Measurements from ENCODE around the gene ASIC3. TPM values are rescaled to one million over a fixed set of nuclear protein-coding genes. Genes with fewer than 3 reads are reported as not detected.

The ASIC3 gene
- total and polyA plus RNA-seq, 2 experiments from 2014 or later = 2.1 to 4.5 TPM

DNA sequence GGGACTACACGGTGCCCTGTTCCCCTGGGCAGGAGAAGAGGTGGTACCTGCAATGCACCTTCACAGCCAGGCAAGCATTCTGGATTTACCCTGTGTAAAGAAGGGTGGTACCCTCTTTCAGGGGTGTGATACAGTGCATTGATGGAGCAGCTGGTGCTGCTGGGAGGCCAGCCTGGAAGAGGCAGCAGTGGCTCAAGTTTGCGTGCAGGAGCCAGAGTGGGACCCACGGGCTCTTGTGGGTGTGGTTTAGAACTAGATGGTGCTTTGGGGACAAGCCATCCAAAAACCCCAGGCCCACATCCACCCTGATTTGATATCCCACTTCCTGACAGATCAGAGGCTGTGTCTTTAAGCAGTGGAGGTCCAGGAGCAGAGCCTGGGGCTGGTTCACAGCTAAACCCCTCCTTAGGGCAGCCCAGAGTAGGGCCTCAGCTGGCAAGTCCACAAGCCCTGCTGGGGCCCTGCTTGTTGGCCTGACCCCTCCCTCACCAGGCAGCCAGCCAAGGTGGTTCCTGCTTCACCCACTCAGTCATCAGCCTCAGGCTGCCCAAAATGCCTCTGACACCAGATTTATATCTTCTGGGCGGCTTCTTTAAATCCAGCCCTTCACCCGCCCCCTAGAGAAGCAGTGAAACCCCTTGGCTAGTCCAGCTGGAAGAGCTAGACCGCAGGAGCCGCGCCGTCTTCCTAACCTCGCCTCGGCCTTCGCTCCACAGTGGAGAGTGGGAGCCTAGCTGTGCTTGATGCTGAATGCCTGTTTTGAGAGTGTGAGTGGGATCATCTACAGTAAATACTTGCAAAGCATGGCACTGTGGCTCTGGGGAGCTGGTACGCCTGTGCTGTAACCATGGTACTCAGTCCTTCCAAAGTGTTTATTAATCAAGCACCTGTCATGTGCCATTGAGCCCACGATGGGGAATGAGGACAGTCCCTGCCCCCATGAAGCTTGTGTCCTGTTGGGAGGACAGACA is 1.4 kb upstream of the ASIC3 start:
- Histone ChIP-seq H2AFZ (no peak overlapping the region), H3K4me3 (no peak overlapping the region), H3K4me1 (ENCODE audit: insufficient read depth) (peaks cover 8% of the 10 kb centered on the region), H3K9me2 (replicated peaks; ENCODE audit: insufficient read depth) (no peaks in the 10 kb centered on the region), H3K4me2 (peak overlapping the region; percentile 37), H3K36me3 (replicated peaks; ENCODE audit: insufficient read depth, low read depth) (no peaks in the 10 kb centered on the region), H4K20me1 (ENCODE audit: insufficient read depth, poor library complexity, severe bottlenecking) (no peaks in the 10 kb centered on the region), H3K9me3 (ENCODE audit: low read depth) (no peaks in the 10 kb centered on the region), H3K79me2 (no peaks in the 10 kb centered on the region), H3K27ac (peak overlapping the region; percentile 27), H3K27me3 (no peaks in the 10 kb centered on the region)
- peak; percentile 50 for DNase-seq (ENCODE audit: low spot score)
- WGBS (ENCODE audit: low lambda C conversion rate, missing lambda C conversion rate) = 67% methylated on average over 14 of the region's 14 CpGs
- TF ChIP-seq EZH2phosphoT487 (IDR thresholded peaks at IDR 0.05; ENCODE audit: low read depth, severe bottlenecking, unreplicated experiment) = no peak
- TF ChIP-seq, protein P1, sequence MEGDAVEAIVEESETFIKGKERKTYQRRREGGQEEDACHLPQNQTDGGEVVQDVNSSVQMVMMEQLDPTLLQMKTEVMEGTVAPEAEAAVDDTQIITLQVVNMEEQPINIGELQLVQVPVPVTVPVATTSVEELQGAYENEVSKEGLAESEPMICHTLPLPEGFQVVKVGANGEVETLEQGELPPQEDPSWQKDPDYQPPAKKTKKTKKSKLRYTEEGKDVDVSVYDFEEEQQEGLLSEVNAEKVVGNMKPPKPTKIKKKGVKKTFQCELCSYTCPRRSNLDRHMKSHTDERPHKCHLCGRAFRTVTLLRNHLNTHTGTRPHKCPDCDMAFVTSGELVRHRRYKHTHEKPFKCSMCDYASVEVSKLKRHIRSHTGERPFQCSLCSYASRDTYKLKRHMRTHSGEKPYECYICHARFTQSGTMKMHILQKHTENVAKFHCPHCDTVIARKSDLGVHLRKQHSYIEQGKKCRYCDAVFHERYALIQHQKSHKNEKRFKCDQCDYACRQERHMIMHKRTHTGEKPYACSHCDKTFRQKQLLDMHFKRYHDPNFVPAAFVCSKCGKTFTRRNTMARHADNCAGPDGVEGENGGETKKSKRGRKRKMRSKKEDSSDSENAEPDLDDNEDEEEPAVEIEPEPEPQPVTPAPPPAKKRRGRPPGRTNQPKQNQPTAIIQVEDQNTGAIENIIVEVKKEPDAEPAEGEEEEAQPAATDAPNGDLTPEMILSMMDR (IDR thresholded peaks at IDR 0.05; ENCODE audit: poor library complexity) = no peak
- no peak for TF ChIP-seq EZH2 (IDR thresholded peaks at IDR 0.05; ENCODE audit: borderline replicate concordance)

DNA sequence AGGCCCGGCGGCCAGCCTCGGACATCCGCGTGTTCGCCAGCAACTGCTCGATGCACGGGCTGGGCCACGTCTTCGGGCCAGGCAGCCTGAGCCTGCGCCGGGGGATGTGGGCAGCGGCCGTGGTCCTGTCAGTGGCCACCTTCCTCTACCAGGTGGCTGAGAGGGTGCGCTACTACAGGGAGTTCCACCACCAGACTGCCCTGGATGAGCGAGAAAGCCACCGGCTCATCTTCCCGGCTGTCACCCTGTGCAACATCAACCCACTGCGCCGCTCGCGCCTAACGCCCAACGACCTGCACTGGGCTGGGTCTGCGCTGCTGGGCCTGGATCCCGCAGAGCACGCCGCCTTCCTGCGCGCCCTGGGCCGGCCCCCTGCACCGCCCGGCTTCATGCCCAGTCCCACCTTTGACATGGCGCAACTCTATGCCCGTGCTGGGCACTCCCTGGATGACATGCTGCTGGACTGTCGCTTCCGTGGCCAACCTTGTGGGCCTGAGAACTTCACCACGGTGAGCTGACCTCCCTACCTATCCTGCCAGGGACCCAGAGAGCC is 656 bp downstream of the ASIC3 start:
- WGBS (ENCODE audit: low lambda C conversion rate, missing lambda C conversion rate) = 94% methylated on average over 37 of the region's 38 CpGs
- Histone ChIP-seq H2AFZ (no peak overlapping the region), H3K4me1 (ENCODE audit: insufficient read depth) (peaks cover 8% of the 10 kb centered on the region), H3K36me3 (replicated peaks; ENCODE audit: insufficient read depth, low read depth) (no peaks in the 10 kb centered on the region), H3K9me2 (replicated peaks; ENCODE audit: insufficient read depth) (no peaks in the 10 kb centered on the region), H3K4me2 (no peak overlapping the region), H3K27me3 (no peaks in the 10 kb centered on the region), H3K79me2 (no peaks in the 10 kb centered on the region), H3K4me3 (no peak overlapping the region), H3K27ac (no peak overlapping the region), H3K9me3 (ENCODE audit: low read depth) (no peaks in the 10 kb centered on the region), H4K20me1 (ENCODE audit: insufficient read depth, poor library complexity, severe bottlenecking) (no peaks in the 10 kb centered on the region)
- DNase-seq (ENCODE audit: low spot score) = no peak
- TF ChIP-seq EZH2 (IDR thresholded peaks at IDR 0.05; ENCODE audit: borderline replicate concordance) = no peak

DNA sequence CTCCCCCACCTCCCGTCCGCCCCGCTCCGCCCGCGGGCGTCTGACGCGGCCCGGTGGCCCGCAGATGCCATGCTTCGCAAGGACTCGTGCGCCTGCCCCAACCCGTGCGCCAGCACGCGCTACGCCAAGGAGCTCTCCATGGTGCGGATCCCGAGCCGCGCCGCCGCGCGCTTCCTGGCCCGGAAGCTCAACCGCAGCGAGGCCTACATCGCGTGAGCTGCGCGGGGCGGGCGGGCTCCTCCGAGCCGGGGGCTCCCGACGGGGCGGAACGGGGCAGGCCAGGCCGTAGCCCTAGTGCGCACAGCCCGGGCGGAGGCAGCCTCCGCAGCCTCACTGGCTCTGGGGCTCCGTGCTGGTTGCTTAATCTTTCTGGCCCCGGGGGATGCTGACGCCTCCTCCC is 2.8 kb downstream of the ASIC3 start:
- H3K9me2 ChIP-seq (replicated peaks; ENCODE audit: insufficient read depth) = no peaks in the 10 kb centered on the region
- no peaks in the 10 kb centered on the region for H3K79me2 ChIP-seq
- H3K36me3 ChIP-seq (replicated peaks; ENCODE audit: insufficient read depth, low read depth) = no peaks in the 10 kb centered on the region
- H3K27ac ChIP-seq = no peak overlapping the region
- no peak overlapping the region for H3K4me3 ChIP-seq
- no peaks in the 10 kb centered on the region for H4K20me1 ChIP-seq (ENCODE audit: insufficient read depth, poor library complexity, severe bottlenecking)
- H3K9me3 ChIP-seq (ENCODE audit: low read depth) = no peaks in the 10 kb centered on the region
- H3K4me1 ChIP-seq (ENCODE audit: insufficient read depth) = peaks cover 8% of the 10 kb centered on the region
- WGBS (ENCODE audit: low lambda C conversion rate, missing lambda C conversion rate) = under 1% methylated on average over 17 of the region's 50 CpGs
- no peak overlapping the region for H2AFZ ChIP-seq
- H3K27me3 ChIP-seq = no peaks in the 10 kb centered on the region
- DNase-seq (ENCODE audit: low spot score) = peak; percentile 90
- TF ChIP-seq, protein P1 (IDR thresholded peaks at IDR 0.05; ENCODE audit: poor library complexity) = no peak
- no peak for TF ChIP-seq EZH2 (IDR thresholded peaks at IDR 0.05; ENCODE audit: borderline replicate concordance)
- no peak for TF ChIP-seq EZH2phosphoT487 (IDR thresholded peaks at IDR 0.05; ENCODE audit: low read depth, severe bottlenecking, unreplicated experiment)
- H3K4me2 ChIP-seq = peak overlapping the region; percentile 77

DNA sequence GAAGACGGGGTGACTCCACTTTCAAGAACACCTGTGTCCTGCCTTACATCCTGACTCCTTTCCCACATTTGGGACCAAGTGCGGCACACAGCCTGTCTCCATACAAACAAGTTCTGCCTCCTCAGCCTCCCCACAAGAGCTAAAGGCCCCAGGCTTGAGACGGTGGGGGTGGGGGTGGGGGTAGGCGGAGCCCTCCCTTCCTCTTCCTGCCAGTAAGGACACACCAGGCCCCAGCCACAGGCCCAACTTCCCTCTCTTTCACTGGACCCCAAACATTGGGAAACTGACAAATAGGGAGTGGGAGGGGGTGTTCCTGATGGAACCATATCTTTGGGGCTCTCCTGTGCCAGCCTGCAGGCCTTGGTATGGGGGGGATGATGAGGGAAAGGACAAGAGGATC is 4.8 kb downstream of the ASIC3 start:
- Histone ChIP-seq H4K20me1 (ENCODE audit: insufficient read depth, poor library complexity, severe bottlenecking) (no peaks in the 10 kb centered on the region), H3K4me1 (ENCODE audit: insufficient read depth) (peaks cover 6% of the 10 kb centered on the region), H3K27me3 (no peaks in the 10 kb centered on the region), H3K4me3 (no peak overlapping the region), H3K9me3 (ENCODE audit: low read depth) (no peaks in the 10 kb centered on the region), H3K9me2 (replicated peaks; ENCODE audit: insufficient read depth) (no peaks in the 10 kb centered on the region), H3K36me3 (replicated peaks; ENCODE audit: insufficient read depth, low read depth) (no peaks in the 10 kb centered on the region), H3K27ac (no peak overlapping the region), H3K79me2 (peaks cover 6% of the 10 kb centered on the region), H2AFZ (no peak overlapping the region), H3K4me2 (no peak overlapping the region)
- 97% methylated on average over 3 of the region's 4 CpGs for WGBS (ENCODE audit: low lambda C conversion rate, missing lambda C conversion rate)
- no peak for DNase-seq (ENCODE audit: low spot score)
- TF ChIP-seq EZH2phosphoT487 (IDR thresholded peaks at IDR 0.05; ENCODE audit: low read depth, severe bottlenecking, unreplicated experiment) (no peak), EZH2 (IDR thresholded peaks at IDR 0.05; ENCODE audit: borderline replicate concordance) (no peak)
- TF ChIP-seq, protein P1 (IDR thresholded peaks at IDR 0.05; ENCODE audit: poor library complexity) = no peak
